Activated T-helper 1 cell treated with Interleukin-2 at 50 U/mL for 16 hours (primary cell): ENCODE data around the gene TENT5A.
"Not testable (repeated sequence)": the region's sequence is repeated elsewhere in the genome, so short reads cannot be mapped to it uniquely, and the experiment has no call there.

ENCODE experiments used
- DNase-seq: peaks from one replicate; pipeline ENCODE4 v3.0.0-alpha.2; 2020; ENCODE audit warnings: low read depth

TENT5A gene

DNA sequence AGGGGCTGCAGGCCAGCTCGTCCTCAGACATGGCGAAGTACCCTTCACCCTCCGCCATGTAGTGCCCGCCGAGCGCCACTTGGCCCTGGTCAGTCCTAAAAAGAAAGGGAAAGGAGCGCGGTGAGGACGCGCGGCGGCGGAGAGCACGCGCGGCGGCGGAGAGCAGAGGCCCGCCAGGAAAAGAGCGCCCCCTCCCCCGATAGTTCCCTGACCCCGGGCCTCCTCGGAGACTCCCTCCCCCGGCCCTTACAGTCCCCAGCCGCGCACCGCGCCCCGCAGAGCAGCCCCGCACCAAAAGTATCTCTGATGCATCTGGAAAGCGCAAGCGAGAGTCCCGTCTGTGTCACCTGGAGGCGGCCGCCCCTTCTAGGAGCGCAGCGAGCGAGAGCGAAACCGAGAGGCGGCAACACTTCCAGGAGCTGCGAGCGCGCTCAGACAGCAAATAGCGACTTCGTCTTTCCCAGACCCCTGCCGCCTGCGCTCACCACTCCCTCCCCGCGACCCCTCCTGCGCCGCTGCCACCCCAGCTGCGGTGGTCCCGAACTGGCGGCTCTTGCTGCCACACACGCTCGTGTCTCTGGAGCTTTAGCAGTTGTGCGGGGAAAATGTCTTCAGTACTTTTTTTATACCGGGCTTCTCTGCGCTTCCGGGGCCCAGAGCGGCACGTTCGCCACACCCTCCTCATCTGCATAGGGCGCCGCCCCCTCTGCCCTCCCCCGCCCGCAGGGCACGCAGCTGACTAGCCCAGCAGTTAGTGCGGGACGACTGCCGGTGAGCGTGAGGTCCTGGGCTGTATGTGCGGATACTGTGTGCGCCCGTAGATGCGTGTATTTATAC is at the start of gene TENT5A:
Gene TENT5A (minus strand): TSS at position 598 of the 837 bp plus-strand sequence. CDS start 540 bp downstream, at position 58.
- DNase-seq = peak; percentile 75

DNA sequence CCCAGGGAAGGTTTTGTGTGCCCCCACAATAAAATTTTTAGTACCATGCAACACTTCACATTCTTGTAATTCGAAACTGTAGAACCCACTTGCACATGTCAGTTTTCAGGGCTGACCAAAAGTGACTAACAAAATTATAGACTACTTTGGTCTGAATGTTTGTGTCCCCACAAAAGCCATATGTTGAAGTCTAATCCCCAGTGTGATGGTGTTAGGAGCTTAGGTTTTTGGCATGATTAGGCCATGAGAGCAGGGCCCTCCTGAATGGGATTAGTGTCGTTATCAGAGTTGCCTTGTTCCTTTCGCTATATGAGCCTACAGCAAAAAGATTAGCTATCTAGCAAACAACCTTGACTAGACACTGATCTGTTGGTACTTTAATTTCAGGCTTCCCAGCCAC is 49.0 kb upstream of the TENT5A start:
- DNase-seq = no peak

DNA sequence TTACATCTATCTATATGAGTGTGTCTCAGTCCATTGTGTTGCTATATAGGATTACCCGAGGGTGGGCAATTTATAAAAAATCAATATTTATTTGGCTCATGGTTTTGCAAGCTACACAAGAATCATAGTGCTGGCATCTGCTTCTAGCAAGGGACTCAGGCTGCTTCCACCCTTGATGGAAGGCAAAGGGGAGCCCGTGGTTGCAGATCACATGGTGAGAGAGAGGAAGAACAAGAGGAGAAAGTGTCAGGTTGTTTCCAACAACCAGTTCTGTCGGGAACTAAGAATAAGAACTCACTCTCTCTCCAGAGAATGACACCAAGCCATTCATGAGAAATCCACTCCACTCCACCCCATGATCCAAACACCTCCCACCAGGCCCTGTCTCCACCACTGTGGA is 48.2 kb upstream of the TENT5A start:
- no peak for DNase-seq

DNA sequence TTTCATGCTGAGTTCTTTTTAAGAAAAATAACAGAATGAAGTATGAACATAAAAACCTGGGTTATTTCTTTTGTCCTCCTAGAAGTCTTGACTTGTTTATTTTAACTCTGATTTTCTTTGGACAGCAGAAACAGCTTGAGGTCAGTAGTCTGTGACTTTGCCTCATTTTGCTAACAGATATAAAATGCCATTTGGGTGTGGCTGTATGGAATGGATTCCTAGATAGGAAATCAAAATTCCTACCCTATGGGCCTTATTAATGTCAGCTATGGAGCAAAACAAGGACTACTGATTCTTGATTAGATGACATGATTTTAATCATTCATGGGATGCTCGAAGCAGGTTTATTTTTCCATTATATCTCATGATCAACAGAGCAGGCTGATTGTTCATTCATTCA is 46.8 kb upstream of the TENT5A start:
- DNase-seq = no peak

DNA sequence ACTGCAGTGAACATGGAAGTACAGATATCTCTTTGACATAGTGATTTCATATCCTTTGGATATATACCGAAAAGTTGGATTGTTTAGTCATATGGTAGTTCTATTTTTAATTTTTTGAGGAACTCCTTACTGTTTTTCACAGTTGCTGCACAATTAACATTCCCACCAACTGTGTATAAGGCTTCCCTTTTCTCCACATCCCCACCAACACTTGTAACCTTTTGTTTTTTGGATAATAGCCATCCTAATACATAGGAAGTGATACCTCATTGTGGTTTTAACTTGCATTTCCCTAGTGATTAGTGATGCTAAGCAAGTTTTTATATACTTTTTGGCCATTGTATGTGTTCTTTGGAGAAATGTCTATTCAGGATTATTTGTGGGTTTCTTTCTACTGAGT is 45.1 kb upstream of the TENT5A start:
- no peak for DNase-seq

- no peak for DNase-seq
Observed at GRCh38 chr6:81795890-81796289, 43.4 kb upstream of the TENT5A start.

DNA sequence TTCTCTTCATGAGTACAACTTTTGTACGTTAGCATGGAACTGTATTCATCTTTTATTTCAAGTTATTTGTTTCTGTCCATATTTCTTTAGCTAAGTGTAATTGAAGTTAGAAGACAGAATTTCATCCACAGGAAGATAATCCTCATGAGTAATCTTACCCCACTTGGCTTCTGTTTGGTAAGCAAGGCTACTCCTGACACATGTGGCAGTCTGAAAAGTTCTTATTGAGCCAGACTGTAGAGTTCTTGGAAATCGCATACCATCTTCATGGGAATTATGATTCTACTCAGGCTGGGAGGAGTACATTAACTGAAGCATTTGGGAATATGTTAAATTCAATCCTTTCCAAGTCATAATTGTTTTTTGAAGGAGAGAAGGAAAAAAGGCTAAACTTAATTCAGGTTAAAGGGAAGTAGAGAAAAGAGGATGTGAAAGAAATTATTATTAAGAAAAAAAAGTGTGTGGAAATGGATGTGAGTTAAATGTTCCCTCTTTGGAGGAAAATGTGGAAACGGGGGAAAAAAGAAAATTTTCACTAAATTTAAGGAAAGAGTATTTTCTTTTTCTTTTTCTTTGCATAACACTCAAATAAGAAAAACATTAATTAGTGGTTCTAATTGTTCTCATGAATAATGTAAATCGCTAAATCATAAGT is 41.5 kb upstream of the TENT5A start:
- DNase-seq = no peak

DNA sequence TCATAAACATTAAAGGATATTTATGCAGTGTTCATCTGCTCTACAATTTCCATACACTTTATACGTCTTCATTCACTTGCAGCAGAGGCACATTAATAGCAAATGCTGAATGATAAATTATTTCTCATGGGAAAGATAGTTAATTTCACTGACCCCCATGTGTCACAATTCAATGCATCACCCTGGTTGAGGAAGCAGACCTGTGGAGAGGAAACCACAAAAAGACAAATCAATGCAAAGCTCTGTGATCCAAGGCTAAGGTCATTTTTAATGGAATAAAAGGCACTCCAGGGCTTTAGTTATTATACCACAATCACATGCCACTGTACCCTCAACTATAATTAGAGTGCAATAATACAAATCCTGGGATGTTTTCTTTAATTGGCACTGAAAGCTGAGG is 40.3 kb upstream of the TENT5A start:
- DNase-seq = no peak

- no peak for DNase-seq
Observed at GRCh38 chr6:81791756-81792155, 39.3 kb upstream of the TENT5A start.

- DNase-seq = no peak
Observed at GRCh38 chr6:81790034-81790433, 37.6 kb upstream of the TENT5A start.

DNA sequence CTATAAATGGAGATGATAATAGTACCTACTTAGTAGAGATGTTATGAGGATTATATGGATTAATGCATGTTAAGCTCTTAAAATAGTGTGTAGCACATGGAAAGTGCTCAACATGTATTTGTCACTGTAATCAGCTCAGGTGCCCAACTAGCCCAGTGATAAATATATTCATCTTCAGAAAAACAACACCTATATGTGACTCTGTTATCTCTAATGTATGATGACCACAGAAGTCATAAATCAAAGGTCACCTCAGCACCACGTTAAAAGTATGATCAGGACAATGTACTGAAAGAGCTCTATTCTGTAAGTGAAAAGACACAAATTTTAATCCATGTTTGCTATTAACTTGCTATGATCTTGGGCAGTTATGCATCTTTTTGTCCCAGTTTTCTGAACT is 36.8 kb upstream of the TENT5A start:
- no peak for DNase-seq

- DNase-seq = no peak
Observed at GRCh38 chr6:81788748-81789147, 36.3 kb upstream of the TENT5A start.

- no peak for DNase-seq
Observed at GRCh38 chr6:81787313-81788068, 35.0 kb upstream of the TENT5A start.

- DNase-seq = no peak
Observed at GRCh38 chr6:81786150-81786549, 33.7 kb upstream of the TENT5A start.

DNA sequence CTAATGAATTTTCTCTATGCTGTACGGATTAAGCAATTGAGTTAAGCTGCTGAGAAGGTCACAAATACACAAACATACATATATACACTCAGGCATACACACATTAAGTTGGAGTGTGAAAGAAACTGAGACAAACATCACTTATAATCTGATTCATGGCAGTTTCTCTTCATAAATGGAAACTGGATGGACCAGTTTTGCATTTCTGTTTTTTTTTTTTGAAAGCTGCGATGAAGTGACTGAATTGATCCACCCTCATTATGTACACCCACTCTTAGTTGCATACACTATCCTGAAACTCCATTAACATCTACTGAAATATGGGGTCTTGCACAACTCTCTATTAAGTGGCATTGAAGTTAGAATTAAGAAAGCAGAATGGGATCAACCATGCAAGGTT is 32.9 kb upstream of the TENT5A start:
- no peak for DNase-seq

DNA sequence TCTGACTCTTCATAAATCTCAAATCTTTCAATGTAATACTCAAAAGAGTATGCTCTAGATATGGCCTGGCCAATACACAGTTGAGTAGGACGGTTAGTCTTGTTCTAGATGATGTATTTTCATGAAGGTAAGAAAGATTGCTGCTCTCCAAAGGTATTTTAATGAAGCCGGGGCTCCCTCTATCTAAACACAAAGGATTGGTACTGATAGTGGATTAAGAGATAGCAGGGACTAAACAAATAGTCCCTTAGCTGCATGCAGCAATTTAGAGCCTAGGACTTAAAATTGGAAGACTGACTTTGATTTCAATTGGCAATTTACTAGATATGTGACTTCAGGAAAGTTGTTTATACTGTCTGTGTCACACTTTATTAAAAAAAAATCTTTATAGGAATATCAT is 31.4 kb upstream of the TENT5A start:
- DNase-seq = no peak

- DNase-seq = no peak
Observed at GRCh38 chr6:81781624-81782023, 29.1 kb upstream of the TENT5A start.

GRCh38 chr6:81777586-81778268 is 25.2 kb upstream of the TENT5A start:
- DNase-seq = no peak

GRCh38 chr6:81776219-81776618 is 23.7 kb upstream of the TENT5A start:
- DNase-seq = not testable (repeated sequence)

DNA sequence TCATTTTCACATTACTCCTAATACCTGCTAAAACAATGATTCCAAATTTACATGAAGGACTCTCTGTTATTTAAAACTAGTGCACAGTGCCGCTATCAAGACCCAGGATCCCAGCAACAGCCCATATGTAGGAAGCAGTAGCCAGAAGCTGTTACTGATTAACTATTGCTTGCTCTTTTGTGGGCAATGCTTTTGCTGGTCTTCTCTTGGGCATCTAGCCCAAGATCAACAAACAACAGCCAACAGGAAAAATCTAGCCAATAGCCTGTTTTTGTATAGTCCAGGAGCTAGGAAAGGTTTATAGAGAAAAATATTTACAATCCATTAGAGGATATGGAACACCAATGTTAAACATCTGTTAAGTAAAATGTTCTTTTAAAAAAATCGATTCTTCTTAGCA is 22.1 kb upstream of the TENT5A start:
- no peak for DNase-seq

- no peak for DNase-seq
Observed at GRCh38 chr6:81773887-81774286, 21.4 kb upstream of the TENT5A start.

GRCh38 chr6:81772741-81773140 is 20.3 kb upstream of the TENT5A start:
- no peak for DNase-seq
